Suprapubic skin (tissue), 4 donors: ENCODE measurements around the gene GIMAP8. TPM values are rescaled to one million over a fixed set of nuclear protein-coding genes. Genes with fewer than 3 reads are reported as not detected.
"Not testable (repeated sequence)": the region's sequence is repeated elsewhere in the genome, so short reads cannot be mapped to it uniquely, and the experiment has no call there.

Experiments
- DNase-seq, 2 donors: peaks; one replicate each; pipeline ENCODE4 v3.0.0-alpha.2; 2019; ENCODE audit warnings: low spot score in 2 of 2
- H3K27ac ChIP-seq: fragments of 200-600 bp; sonication (generic); one replicate; pipeline ENCODE4 v1.5.1; 2019
- H3K27me3 ChIP-seq: fragments of 200-600 bp; sonication (generic); one replicate; pipeline ENCODE4 v1.5.1; 2019
- H3K36me3 ChIP-seq: fragments of 200-600 bp; sonication (generic); one replicate; pipeline ENCODE4 v1.5.1; 2019
- H3K4me1 ChIP-seq: fragments of 200-600 bp; sonication (generic); one replicate; pipeline ENCODE4 v1.5.1; 2019
- H3K4me3 ChIP-seq: fragments of 200-600 bp; sonication (generic); one replicate; pipeline ENCODE4 v1.5.1; 2019; ENCODE audit warnings: mild to moderate bottlenecking
- H3K9me3 ChIP-seq: fragments of 200-600 bp; sonication (generic); one replicate; pipeline ENCODE4 v1.5.1; 2019
- EP300 ChIP-seq: sonication (generic); formaldehyde crosslinking; IDR thresholded peaks from one replicate; pipeline ENCODE4 v1.6.1; 2017; ENCODE audit warnings: antibody characterized with exemption
- POLR2A ChIP-seq, 2 donors: fragments of 450-650 bp; IDR thresholded peaks; one replicate each; pipeline ENCODE4 v1.6.1; 2017; ENCODE audit warnings: antibody characterized with exemption in 2 of 2, mild to moderate bottlenecking in 2 of 2, moderate library complexity in 2 of 2
- POLR2AphosphoS5 ChIP-seq, 3 donors: sonication (generic); formaldehyde crosslinking; IDR thresholded peaks; one replicate each; pipeline ENCODE4 v1.6.1; 2017; ENCODE audit warnings: antibody characterized with exemption in 3 of 3
- WGBS: methylation state at CpG from one replicate; pipeline ENCODE4 v1.1.5; 2018; 5-methylcytosine and 5-hydroxymethylcytosine counted together
- total RNA-seq, 4 donors: library from RNA; depleted of rRNA; stranded (reverse); fragments of >200 nt; gene quantifications; one replicate each; pipeline ENCODE4 v1.1.0, GENCODE V29; 2016
- TF ChIP-seq, protein P1 (sequence below), 2 donors: fragments of 200-600 bp in 1 of 2; fragments of 450-650 bp in 1 of 2; sonication (generic) in 1 of 2; IDR thresholded peaks; one replicate each; pipeline ENCODE4 v1.5.1; 2016 to 2019; ENCODE audit warnings: antibody characterized with exemption in 2 of 2, mild to moderate bottlenecking in 1 of 2, moderate library complexity in 1 of 2

GIMAP8 gene
- total RNA-seq, 4 donors from 2014 or later, result 1.5 to 5.6 (median 3.2) TPM

DNA sequence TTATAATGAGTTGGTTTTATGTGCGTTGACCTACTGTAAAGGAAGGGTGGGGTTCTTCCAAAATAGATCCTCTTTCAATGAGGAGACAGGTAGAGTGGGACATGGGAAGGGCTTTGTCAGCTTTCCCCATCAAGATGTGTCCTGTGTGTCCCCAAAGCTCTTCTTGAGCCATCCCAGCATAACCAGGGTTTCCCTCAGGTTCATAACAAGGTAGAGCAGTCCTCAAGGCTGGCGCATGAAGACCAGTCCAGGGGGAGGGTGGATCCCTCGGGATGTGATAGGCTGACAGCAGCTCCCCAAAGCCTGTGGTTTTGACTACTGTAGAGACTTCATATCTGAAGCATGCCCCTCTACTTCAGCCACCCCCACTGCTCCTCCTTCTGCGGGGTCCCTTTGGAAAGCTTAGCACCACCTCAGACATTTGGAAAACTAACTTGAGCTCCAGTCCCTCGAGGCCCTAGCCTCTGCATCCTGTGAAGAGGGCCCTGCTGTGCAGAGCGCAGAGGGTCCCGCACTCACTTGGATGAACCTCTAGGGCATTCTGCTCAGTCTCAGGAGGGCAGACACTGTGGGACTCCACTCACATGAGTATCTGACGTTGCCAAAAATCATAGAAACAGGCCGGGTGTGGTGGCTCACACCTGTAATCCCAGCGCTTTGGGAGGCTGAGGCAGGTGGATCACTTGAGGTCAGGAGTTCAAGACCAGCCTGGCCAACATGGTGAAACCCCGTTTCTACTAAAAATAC, 1.1 kb upstream of the GIMAP8 start:
- Histone ChIP-seq H3K4me1 (peaks cover 9% of the 10 kb centered on the region), H3K27me3 (peaks cover 9% of the 10 kb centered on the region), H3K36me3 (no peaks in the 10 kb centered on the region), H3K9me3 (no peaks in the 10 kb centered on the region), H3K27ac (peak overlapping the region; percentile 74), H3K4me3 (no peak overlapping the region)
- 80% methylated on average over 7 of the region's 11 CpGs for WGBS
- DNase-seq, result peak in 1 of 2 donors; percentile 34
- TF ChIP-seq, protein P1, sequence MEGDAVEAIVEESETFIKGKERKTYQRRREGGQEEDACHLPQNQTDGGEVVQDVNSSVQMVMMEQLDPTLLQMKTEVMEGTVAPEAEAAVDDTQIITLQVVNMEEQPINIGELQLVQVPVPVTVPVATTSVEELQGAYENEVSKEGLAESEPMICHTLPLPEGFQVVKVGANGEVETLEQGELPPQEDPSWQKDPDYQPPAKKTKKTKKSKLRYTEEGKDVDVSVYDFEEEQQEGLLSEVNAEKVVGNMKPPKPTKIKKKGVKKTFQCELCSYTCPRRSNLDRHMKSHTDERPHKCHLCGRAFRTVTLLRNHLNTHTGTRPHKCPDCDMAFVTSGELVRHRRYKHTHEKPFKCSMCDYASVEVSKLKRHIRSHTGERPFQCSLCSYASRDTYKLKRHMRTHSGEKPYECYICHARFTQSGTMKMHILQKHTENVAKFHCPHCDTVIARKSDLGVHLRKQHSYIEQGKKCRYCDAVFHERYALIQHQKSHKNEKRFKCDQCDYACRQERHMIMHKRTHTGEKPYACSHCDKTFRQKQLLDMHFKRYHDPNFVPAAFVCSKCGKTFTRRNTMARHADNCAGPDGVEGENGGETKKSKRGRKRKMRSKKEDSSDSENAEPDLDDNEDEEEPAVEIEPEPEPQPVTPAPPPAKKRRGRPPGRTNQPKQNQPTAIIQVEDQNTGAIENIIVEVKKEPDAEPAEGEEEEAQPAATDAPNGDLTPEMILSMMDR (IDR thresholded peaks at IDR 0.05), result no peak
- TF ChIP-seq POLR2A (IDR thresholded peaks at IDR 0.05), result no peak
- TF ChIP-seq EP300, result no peak
- TF ChIP-seq POLR2AphosphoS5 (IDR thresholded peaks at IDR 0.05), result no peak

DNA sequence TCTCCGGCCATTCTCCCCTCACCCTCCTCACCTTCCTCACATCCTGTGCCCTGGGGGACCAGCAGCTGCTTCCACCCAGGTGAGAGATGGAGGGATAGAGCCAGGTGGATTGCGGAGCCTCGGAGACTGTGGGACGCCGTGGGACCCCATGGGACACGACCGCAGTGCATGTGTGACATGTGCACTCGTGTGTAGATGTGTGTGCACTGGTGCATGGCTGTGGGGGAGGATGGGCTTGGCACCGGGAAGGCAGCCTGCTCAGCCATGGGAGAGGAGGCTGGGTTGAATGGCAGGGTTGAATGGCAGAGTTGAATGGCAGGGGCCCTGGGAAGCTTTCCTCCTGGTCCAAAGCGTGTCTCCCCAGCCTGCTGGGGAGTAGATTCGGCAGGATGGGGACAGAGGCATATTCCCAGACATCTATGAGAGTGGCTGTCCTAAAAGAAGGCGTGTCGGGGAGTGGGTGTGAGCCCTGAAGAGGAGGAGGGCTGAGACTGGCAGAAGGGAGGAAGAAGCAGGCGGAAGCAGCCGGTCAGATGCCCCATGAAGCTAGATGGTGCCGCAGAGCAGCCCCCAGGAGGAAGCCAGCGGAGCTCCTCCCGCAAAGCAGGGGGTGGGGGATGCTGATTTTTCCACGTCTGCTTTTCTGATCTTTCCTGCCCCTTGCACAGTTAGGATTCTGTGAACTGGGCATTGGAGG, 815 bp downstream of the GIMAP8 start:
- peaks cover 9% of the 10 kb centered on the region for H3K27me3 ChIP-seq
- TF ChIP-seq EP300 (no peak), POLR2AphosphoS5 (IDR thresholded peaks at IDR 0.05) (no peak), POLR2A (IDR thresholded peaks at IDR 0.05) (no peak)
- TF ChIP-seq, protein P1 (IDR thresholded peaks at IDR 0.05), result no peak
- 67% methylated on average over 19 of the region's 19 CpGs for WGBS
- H3K27ac ChIP-seq, result peak overlapping the region; percentile 74
- DNase-seq, result no peak
- no peaks in the 10 kb centered on the region for H3K9me3 ChIP-seq
- peak overlapping the region; percentile 44 for H3K4me3 ChIP-seq
- H3K4me1 ChIP-seq, result peaks cover 9% of the 10 kb centered on the region
- no peaks in the 10 kb centered on the region for H3K36me3 ChIP-seq

DNA sequence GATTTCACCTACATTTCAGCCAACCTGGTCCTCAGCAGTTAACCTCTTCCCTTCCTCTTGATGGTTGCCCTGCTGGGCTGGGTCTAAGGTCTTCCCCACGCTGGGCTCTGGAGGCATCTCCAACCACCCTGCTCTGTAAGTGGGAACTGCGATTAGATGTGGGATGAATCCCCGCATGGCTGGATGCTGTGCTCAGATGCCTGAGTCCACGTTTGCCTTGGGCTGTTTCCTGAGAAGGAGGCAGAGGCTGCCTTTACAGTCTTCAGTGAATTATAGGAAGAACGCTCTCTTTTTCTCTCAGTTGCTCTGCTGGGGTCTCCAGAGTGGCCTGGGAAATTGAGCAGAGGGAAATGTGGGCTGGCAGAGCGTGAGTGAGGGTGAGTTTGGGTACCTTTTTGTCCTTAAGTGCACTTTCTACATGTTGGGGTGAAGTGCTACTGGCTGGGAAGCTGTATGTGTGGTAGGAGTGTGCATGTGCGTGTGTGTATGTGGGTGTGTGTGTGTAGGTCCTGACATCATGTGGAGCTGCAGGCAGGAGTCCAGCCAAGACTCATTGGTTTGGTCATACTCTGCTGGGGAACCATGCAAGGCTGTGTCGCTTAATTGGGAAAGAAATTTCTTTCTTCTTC, 1.5 kb downstream of the GIMAP8 start:
- peak overlapping the region; percentile 44 for H3K4me3 ChIP-seq
- no peak for DNase-seq

DNA sequence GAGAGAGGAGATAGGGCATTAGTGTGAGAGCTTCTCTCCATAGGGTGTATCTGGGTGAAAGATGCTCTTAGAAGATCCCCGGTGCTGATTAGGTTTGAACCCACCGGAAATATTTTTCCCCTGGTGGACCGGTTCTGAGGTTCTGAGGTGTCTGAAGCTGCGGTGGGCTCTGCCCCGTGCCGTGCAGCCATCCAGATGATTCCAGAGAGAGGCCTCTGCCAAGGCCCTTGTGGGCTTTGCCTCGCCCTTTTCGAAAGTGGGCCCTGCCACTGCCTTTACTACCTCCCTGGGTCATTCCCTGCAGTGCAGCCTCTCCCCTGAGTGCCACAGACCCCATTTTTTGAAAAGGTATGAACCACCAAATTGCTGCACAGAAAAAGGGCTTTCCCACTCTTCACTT, 2.8 kb downstream of the GIMAP8 start:
- Histone ChIP-seq H3K36me3 (no peaks in the 10 kb centered on the region), H3K4me1 (peaks cover 9% of the 10 kb centered on the region), H3K27ac (no peak overlapping the region), H3K27me3 (peaks cover 9% of the 10 kb centered on the region), H3K9me3 (no peaks in the 10 kb centered on the region), H3K4me3 (peak overlapping the region; percentile 44)
- whole genome bisulfite sequencing, result 78% methylated on average over 8 of the region's 8 CpGs
- TF ChIP-seq POLR2A (IDR thresholded peaks at IDR 0.05), result no peak
- TF ChIP-seq EP300, result no peak
- TF ChIP-seq POLR2AphosphoS5 (IDR thresholded peaks at IDR 0.05), result no peak
- TF ChIP-seq, protein P1 (IDR thresholded peaks at IDR 0.05), result no peak
- no peak for DNase-seq

More for the DNA sequence above, 1.5 kb downstream of the GIMAP8 start:
- TF ChIP-seq EP300 (no peak), POLR2A (IDR thresholded peaks at IDR 0.05) (no peak), POLR2AphosphoS5 (IDR thresholded peaks at IDR 0.05) (no peak)
- TF ChIP-seq, protein P1 (IDR thresholded peaks at IDR 0.05), result no peak
- H3K27ac ChIP-seq, result peak overlapping the region; percentile 74
- peaks cover 9% of the 10 kb centered on the region for H3K27me3 ChIP-seq
- H3K9me3 ChIP-seq, result no peaks in the 10 kb centered on the region
- H3K36me3 ChIP-seq, result no peaks in the 10 kb centered on the region
- 58% methylated on average over 8 of the region's 8 CpGs for WGBS
- H3K4me1 ChIP-seq, result peaks cover 9% of the 10 kb centered on the region

DNA sequence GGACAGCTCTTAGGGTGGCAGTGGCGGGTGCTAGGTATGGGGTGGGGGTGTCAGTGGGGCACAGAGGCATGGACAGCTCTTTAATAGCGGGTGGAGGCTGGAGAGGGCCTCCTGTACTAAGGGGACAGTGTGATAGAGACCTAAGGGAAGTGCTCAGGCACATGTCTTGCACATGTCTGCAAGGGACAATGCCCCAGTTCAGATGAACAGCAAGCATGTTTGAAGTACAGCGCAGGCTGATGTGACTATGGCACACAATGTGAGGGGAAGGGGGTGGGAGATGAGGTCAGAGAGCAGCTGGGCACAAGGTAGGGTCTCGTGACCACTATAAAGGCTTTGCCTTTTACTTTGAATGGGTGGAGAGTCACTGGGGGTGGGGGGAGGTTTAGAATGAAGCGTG, 3.5 kb downstream of the GIMAP8 start:
- Histone ChIP-seq H3K4me3 (peak overlapping the region; percentile 44), H3K27ac (no peak overlapping the region)

DNA sequence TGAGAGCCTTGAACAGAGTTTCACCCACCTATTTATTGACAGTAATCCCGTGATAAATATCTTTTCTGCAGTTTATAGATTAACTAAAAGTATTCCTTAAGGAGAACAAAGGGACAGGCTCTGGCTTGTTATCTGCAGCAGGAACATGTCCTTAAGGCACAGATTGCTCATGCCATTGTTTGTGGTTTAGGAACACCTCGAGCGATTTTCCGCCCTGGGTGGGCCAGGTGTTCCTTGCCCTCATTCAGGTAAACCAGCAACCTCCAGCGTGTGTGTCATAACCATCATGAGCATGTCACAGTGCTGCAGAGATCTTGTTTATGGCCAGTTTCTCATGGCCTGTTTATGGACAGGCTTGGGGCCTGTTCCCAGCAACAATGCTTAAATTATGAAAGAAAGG, 6.6 kb downstream of the GIMAP8 start:
- DNase-seq, H3K27ac ChIP-seq, H3K27me3 ChIP-seq, H3K36me3 ChIP-seq, H3K9me3 ChIP-seq, H3K4me1 ChIP-seq, H3K4me3 ChIP-seq: not testable (repeated sequence)
- 71% methylated on average over 5 of the region's 5 CpGs for whole genome bisulfite sequencing

More for the DNA sequence above, 3.5 kb downstream of the GIMAP8 start:
- no peak for TF ChIP-seq EP300
- TF ChIP-seq POLR2AphosphoS5 (IDR thresholded peaks at IDR 0.05), result no peak
- Histone ChIP-seq H3K4me1 (peaks cover 8% of the 10 kb centered on the region), H3K9me3 (no peaks in the 10 kb centered on the region), H3K27me3 (peaks cover 9% of the 10 kb centered on the region), H3K36me3 (no peaks in the 10 kb centered on the region)
- no peak for DNase-seq
- 84% methylated on average over 5 of the region's 5 CpGs for WGBS
